H9 (cell line): ENCODE data around the gene HLA-DMA. TPM values are rescaled to one million over a fixed set of nuclear protein-coding genes. Genes with fewer than 3 reads are reported as not detected.
"Not testable (repeated sequence)": the region's sequence is repeated elsewhere in the genome, so short reads cannot be mapped to it uniquely, and the experiment has no call there.

ENCODE experiments used
- DNase-seq: peaks from one replicate; pipeline ENCODE4 v3.0.0-alpha.2; 2017
- H2AFZ ChIP-seq: one replicate; pipeline ENCODE4 v1.6.1; 2013; ENCODE audit warnings: mild to moderate bottlenecking, low read length, control low read depth, moderate library complexity
- H2AK5ac ChIP-seq: 2 replicates; pipeline ENCODE4 v1.6.1; 2013; ENCODE audit warnings: low read length, control low read depth, mixed read lengths; ENCODE audit not compliant: insufficient read length
- H2BK120ac ChIP-seq: one replicate; pipeline ENCODE4 v1.6.1; 2013; ENCODE audit warnings: low read depth, mild to moderate bottlenecking, low read length, control low read depth, inconsistent platforms; ENCODE audit not compliant: poor library complexity, severe bottlenecking
- H2BK12ac ChIP-seq: 2 replicates; pipeline ENCODE4 v1.6.1; 2013; ENCODE audit warnings: low read length, control low read depth, mixed read lengths, low read depth; ENCODE audit not compliant: insufficient read length
- H2BK15ac ChIP-seq: 2 replicates; pipeline ENCODE4 v1.6.1; 2013; ENCODE audit warnings: low read depth, low read length, control low read depth
- H2BK20ac ChIP-seq: one replicate; pipeline ENCODE4 v1.6.1; 2013; ENCODE audit warnings: low read depth, mild to moderate bottlenecking, low read length, control low read depth, inconsistent platforms; ENCODE audit not compliant: poor library complexity, severe bottlenecking
- H2BK5ac ChIP-seq: 2 replicates; pipeline ENCODE4 v1.6.1; 2013; ENCODE audit warnings: low read length, control low read depth, mixed read lengths; ENCODE audit not compliant: insufficient read length
- H3K14ac ChIP-seq: 2 replicates; pipeline ENCODE4 v1.6.1; 2013; ENCODE audit warnings: low read length, control low read depth; ENCODE audit not compliant: insufficient read depth
- H3K18ac ChIP-seq: 2 replicates; pipeline ENCODE4 v1.6.1; 2013; ENCODE audit warnings: low read depth, mild to moderate bottlenecking, mixed read lengths, low read length, control low read depth; ENCODE audit not compliant: insufficient read length
- H3K23ac ChIP-seq: 2 replicates; pipeline ENCODE4 v1.6.1; 2013; ENCODE audit warnings: low read length, control low read depth, mixed read lengths, low read depth; ENCODE audit not compliant: insufficient read length
- H3K23me2 ChIP-seq: 2 replicates; pipeline ENCODE4 v1.6.1; 2013; ENCODE audit warnings: low read depth, mild to moderate bottlenecking, mixed read lengths, low read length, control low read depth; ENCODE audit not compliant: insufficient read length, poor library complexity, severe bottlenecking
- H3K27ac ChIP-seq: 2 replicates; pipeline ENCODE4 v1.5.1; 2013; ENCODE audit warnings: low read length, control low read depth, mixed read lengths, low read depth; ENCODE audit not compliant: insufficient read length
- H3K27me3 ChIP-seq: 2 replicates; pipeline ENCODE4 v1.6.1; 2013; ENCODE audit warnings: low read length, control low read depth, inconsistent platforms; ENCODE audit not compliant: insufficient read depth
- H3K4ac ChIP-seq: 2 replicates; pipeline ENCODE4 v1.6.1; 2013; ENCODE audit warnings: low read depth, mild to moderate bottlenecking, control low read depth, inconsistent platforms, low read length, moderate library complexity
- H3K4me1 ChIP-seq: 2 replicates; pipeline ENCODE4 v1.6.1; 2013; ENCODE audit warnings: low read length, control low read depth, inconsistent platforms; ENCODE audit not compliant: insufficient read depth
- H3K4me2 ChIP-seq: 2 replicates; pipeline ENCODE4 v1.6.1; 2013; ENCODE audit warnings: low read length, control low read depth, mixed read lengths; ENCODE audit not compliant: insufficient read length, insufficient read depth
- H3K56ac ChIP-seq: 2 replicates; pipeline ENCODE4 v1.6.1; 2013; ENCODE audit warnings: low read depth, mild to moderate bottlenecking, mixed read lengths, low read length, control low read depth; ENCODE audit not compliant: insufficient read length
- H3K79me1 ChIP-seq: 2 replicates; pipeline ENCODE4 v1.6.1; 2013; ENCODE audit warnings: low read depth, mild to moderate bottlenecking, moderate library complexity, low read length, control low read depth, inconsistent platforms; ENCODE audit not compliant: insufficient read depth, poor library complexity, severe bottlenecking
- H3K79me2 ChIP-seq: 2 replicates; pipeline ENCODE4 v1.6.1; 2013; ENCODE audit warnings: low read length, control low read depth, inconsistent platforms; ENCODE audit not compliant: insufficient read depth
- H3K9ac ChIP-seq: 2 replicates; pipeline ENCODE4 v1.6.1; 2013; ENCODE audit warnings: low read length, control low read depth, mixed read lengths; ENCODE audit not compliant: insufficient read length; ENCODE audit errors: extremely low read depth
- H3K9me3 ChIP-seq: one replicate; pipeline ENCODE4 v1.6.1; 2013; ENCODE audit warnings: low read depth, low read length, inconsistent platforms; ENCODE audit not compliant: control insufficient read depth
- H3T11ph ChIP-seq: one replicate; pipeline ENCODE4 v1.6.1; 2013; ENCODE audit warnings: mild to moderate bottlenecking, low read length, control low read depth, inconsistent platforms
- H4K20me1 ChIP-seq: one replicate; pipeline ENCODE4 v1.6.1; 2013; ENCODE audit not compliant: control insufficient read depth, insufficient read length, insufficient read depth
- H4K5ac ChIP-seq: 2 replicates; pipeline ENCODE4 v1.6.1; 2013; ENCODE audit warnings: low read depth, mild to moderate bottlenecking, mixed read lengths, low read length, control low read depth; ENCODE audit not compliant: insufficient read length
- H4K8ac ChIP-seq: replicated peaks from 2 replicates; pipeline ENCODE4 v1.6.1; 2013; ENCODE audit warnings: low read length, control low read depth, mixed read lengths, low read depth; ENCODE audit not compliant: insufficient read length
- H4K91ac ChIP-seq: 2 replicates; pipeline ENCODE4 v1.6.1; 2013; ENCODE audit warnings: low read depth, mild to moderate bottlenecking, moderate library complexity, mixed read lengths, low read length, control low read depth; ENCODE audit not compliant: insufficient read length
- H3K27ac Mint-ChIP-seq, 3 experiments: 2 replicates in 2 of 3; 3 replicates in 1 of 3; pipeline ENCODE4 v1.8.0; 2020 to 2021; ENCODE audit warnings: mixed read lengths in 3 of 3, mild to moderate bottlenecking in 1 of 3, moderate library complexity in 1 of 3
- H3K27me3 Mint-ChIP-seq: 2 replicates; pipeline ENCODE4 v1.8.0; 2021; ENCODE audit warnings: low read depth, mild to moderate bottlenecking, moderate library complexity, mixed read lengths
- H3K36me3 Mint-ChIP-seq, 3 experiments: 2 replicates in 2 of 3; 3 replicates in 1 of 3; pipeline ENCODE4 v1.8.0; 2020 to 2021; ENCODE audit warnings: low read depth in 3 of 3, mixed read lengths in 3 of 3; ENCODE audit not compliant: insufficient read depth in 1 of 3
- H3K4me1 Mint-ChIP-seq, 2 experiments: 2 replicates each; pipeline ENCODE4 v1.8.0; 2020; ENCODE audit warnings: mixed read lengths in 2 of 2
- H3K4me3 Mint-ChIP-seq, 2 experiments: 2 replicates in 1 of 2; 3 replicates in 1 of 2; pipeline ENCODE4 v1.8.0; 2020 to 2021; ENCODE audit warnings: mild to moderate bottlenecking in 2 of 2, mixed read lengths in 2 of 2, moderate library complexity in 1 of 2
- H3K9me3 Mint-ChIP-seq, 2 experiments: 2 replicates in 1 of 2; 3 replicates in 1 of 2; pipeline ENCODE4 v1.8.0; 2020; ENCODE audit warnings: mild to moderate bottlenecking in 2 of 2, mixed read lengths in 2 of 2, moderate library complexity in 1 of 2
- WGBS: extraction: QIAGEN DNeasy Blood & Tissue Kit; methylation state at CpG from one replicate; pipeline ENCODE4 v1.1.7; 2013; ENCODE audit warnings: missing lambda C conversion rate, low lambda C conversion rate, mixed read lengths; ENCODE audit not compliant: insufficient read length; ENCODE audit errors: extremely low coverage; 5-methylcytosine and 5-hydroxymethylcytosine counted together
- total RNA-seq: library from RNA; stranded (reverse); gene quantifications from 2 replicates; pipeline ENCODE4 v1.2.1, GENCODE V29; 2021
- TF ChIP-seq, protein P1 (sequence below): fragments of 200-600 bp; sonication (generic); conservative IDR thresholded peaks from 3 replicates; pipeline ENCODE4 v1.8.0; 2021; ENCODE audit warnings: antibody characterized with exemption, mild to moderate bottlenecking

Gene HLA-DMA
- total RNA-seq, 1 experiment from 2014 or later: 7.5 TPM

GRCh38 chr6:32943864-32944649, 8.8 kb downstream of the HLA-DMA start:
- no peak overlapping the region for H3K4ac ChIP-seq
- H3K4me1 ChIP-seq: no peaks in the 10 kb centered on the region
- no peak overlapping the region for H3K23ac ChIP-seq
- Mint-ChIP-seq H3K9me3 (no peaks in the 10 kb centered on the region), H3K27ac (no peak overlapping the region), H3K4me1 (peaks cover 14 to 18% of the 10 kb centered on the region in 2 experiments), H3K36me3 (no peaks in the 10 kb centered on the region), H3K4me3 (no peak overlapping the region), H3K27me3 (peaks cover 3% of the 10 kb centered on the region; the same call in 1 of the 2 replicates)
- H2AFZ ChIP-seq: no peak overlapping the region
- no peak overlapping the region for H3K27ac ChIP-seq
- no peak overlapping the region for H2BK15ac ChIP-seq
- no peak overlapping the region for H2BK120ac ChIP-seq
- H3K9ac ChIP-seq: no peak overlapping the region
- no peak overlapping the region for H2AK5ac ChIP-seq
- no peak overlapping the region for H4K8ac ChIP-seq
- H4K20me1 ChIP-seq: no peaks in the 10 kb centered on the region
- no peak overlapping the region for H4K5ac ChIP-seq
- no peak overlapping the region for H4K91ac ChIP-seq
- no peak overlapping the region for H2BK12ac ChIP-seq
- H3K18ac ChIP-seq: no peak overlapping the region
- no peaks in the 10 kb centered on the region for H3K27me3 ChIP-seq
- no peaks in the 10 kb centered on the region for H3K23me2 ChIP-seq
- H3K9me3 ChIP-seq: no peaks in the 10 kb centered on the region
- H2BK20ac ChIP-seq: no peak overlapping the region
- H2BK5ac ChIP-seq: no peak overlapping the region
- H3K14ac ChIP-seq: no peak overlapping the region
- H3T11ph ChIP-seq: no peak overlapping the region
- H3K4me2 ChIP-seq: no peak overlapping the region
- no CpG with 5 or more reads among the region's 4 CpGs for WGBS
- no peaks in the 10 kb centered on the region for H3K79me2 ChIP-seq
- H3K56ac ChIP-seq: no peak overlapping the region
- TF ChIP-seq, protein P1, sequence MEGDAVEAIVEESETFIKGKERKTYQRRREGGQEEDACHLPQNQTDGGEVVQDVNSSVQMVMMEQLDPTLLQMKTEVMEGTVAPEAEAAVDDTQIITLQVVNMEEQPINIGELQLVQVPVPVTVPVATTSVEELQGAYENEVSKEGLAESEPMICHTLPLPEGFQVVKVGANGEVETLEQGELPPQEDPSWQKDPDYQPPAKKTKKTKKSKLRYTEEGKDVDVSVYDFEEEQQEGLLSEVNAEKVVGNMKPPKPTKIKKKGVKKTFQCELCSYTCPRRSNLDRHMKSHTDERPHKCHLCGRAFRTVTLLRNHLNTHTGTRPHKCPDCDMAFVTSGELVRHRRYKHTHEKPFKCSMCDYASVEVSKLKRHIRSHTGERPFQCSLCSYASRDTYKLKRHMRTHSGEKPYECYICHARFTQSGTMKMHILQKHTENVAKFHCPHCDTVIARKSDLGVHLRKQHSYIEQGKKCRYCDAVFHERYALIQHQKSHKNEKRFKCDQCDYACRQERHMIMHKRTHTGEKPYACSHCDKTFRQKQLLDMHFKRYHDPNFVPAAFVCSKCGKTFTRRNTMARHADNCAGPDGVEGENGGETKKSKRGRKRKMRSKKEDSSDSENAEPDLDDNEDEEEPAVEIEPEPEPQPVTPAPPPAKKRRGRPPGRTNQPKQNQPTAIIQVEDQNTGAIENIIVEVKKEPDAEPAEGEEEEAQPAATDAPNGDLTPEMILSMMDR: no peak
- no peaks in the 10 kb centered on the region for H3K79me1 ChIP-seq
- DNase-seq: no peak

GRCh38 chr6:32942555-32943123, 10.3 kb downstream of the HLA-DMA start:
- H3K9ac ChIP-seq, H4K5ac ChIP-seq, H3K27ac Mint-ChIP-seq, H3K14ac ChIP-seq, H2BK12ac ChIP-seq, H3K23ac ChIP-seq, H3K79me1 ChIP-seq, H2BK20ac ChIP-seq, H2BK15ac ChIP-seq, DNase-seq, H3K23me2 ChIP-seq, H3K9me3 ChIP-seq, H3K56ac ChIP-seq, H2BK5ac ChIP-seq, H2AK5ac ChIP-seq, H3K4ac ChIP-seq, H3K4me2 ChIP-seq, H3K4me1 ChIP-seq, H3K27ac ChIP-seq, H3K4me3 Mint-ChIP-seq, H4K91ac ChIP-seq, H4K8ac ChIP-seq, H3K18ac ChIP-seq, H3K9me3 Mint-ChIP-seq, H3K27me3 ChIP-seq, H2BK120ac ChIP-seq, H3K79me2 ChIP-seq, H3K36me3 Mint-ChIP-seq, H4K20me1 ChIP-seq, H2AFZ ChIP-seq, H3K27me3 Mint-ChIP-seq, H3T11ph ChIP-seq: not testable (repeated sequence)
- WGBS: no CpG with 5 or more reads among the region's 9 CpGs
- H3K4me1 Mint-ChIP-seq: peaks cover 12 to 14% of the 10 kb centered on the region in 2 experiments
